Lower lobe of right lung (tissue), 2 donors: ENCODE results near the gene C10orf88. TPM values are rescaled to one million over a fixed set of nuclear protein-coding genes. Genes with fewer than 3 reads are reported as not detected.

Experiments used
- ATAC-seq, 2 donors: fragments of 200-7000 bp; cut with Tn5 transposase; one replicate each; pipeline ENCODE4 v1.9.1; 2020 to 2022; ENCODE audit warnings: mild to moderate bottlenecking in 2 of 2, moderate library complexity in 2 of 2
- DNase-seq: peaks from one replicate; pipeline ENCODE4 v3.0.0-alpha.2; 2020
- H3K27ac ChIP-seq: fragments of 200-600 bp; one replicate; pipeline ENCODE4 v1.8.0; 2022
- H3K27me3 ChIP-seq: fragments of 200-600 bp; one replicate; pipeline ENCODE4 v1.8.0; 2022; ENCODE audit warnings: low read depth
- H3K36me3 ChIP-seq: fragments of 200-600 bp; one replicate; pipeline ENCODE4 v1.8.0; 2022; ENCODE audit warnings: mild to moderate bottlenecking
- H3K4me1 ChIP-seq: fragments of 200-600 bp; one replicate; pipeline ENCODE4 v1.8.0; 2022
- H3K4me3 ChIP-seq: fragments of 200-600 bp; one replicate; pipeline ENCODE4 v1.8.0; 2022; ENCODE audit warnings: mild to moderate bottlenecking
- H3K9me3 ChIP-seq: fragments of 200-600 bp; one replicate; pipeline ENCODE4 v1.8.0; 2022
- intact Hi-C: fragments of 100-400 bp; cut with DNase I; formaldehyde crosslinking; loops from one replicate; pipeline ENCODE4 v1.11.0; 2022
- total RNA-seq: library from RNA; stranded (reverse); fragmentation: NEBNext Ultra II Directional; extraction: Animal tissue kit (Norgen Biotek cat#: 25700); gene quantifications from one replicate; pipeline ENCODE4 v1.2.1, GENCODE V29; 2021
- TF ChIP-seq, protein P1 (sequence below): fragments of 200-600 bp; IDR thresholded peaks from one replicate; pipeline ENCODE4 v1.8.0; 2022; ENCODE audit warnings: antibody characterized with exemption, mild to moderate bottlenecking
- donor health status: DM: no; HTN: yes; CAD: no; lungs with severe emphysema.

C10orf88 gene
- total RNA-seq, 1 donor from 2014 or later: 7.0 TPM

DNA sequence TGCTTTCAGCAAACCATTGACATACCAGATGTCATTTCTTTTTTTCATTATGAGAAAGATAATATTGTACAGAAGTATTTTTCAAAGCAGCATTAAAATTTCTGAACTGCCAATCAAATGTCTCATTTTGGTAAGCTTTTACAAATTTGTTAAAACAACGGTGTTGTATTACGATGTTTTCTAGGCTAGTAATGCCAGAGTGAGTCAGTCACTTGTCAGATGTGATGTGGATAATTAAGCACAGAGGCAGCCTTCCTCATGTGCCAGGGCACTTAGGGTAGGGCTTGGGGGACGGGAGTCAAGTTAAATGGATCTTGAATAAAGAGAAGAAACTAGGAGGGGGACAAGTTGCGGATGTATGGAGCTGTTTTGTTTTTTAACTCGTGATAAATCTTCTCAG lies 36.3 kb upstream of the C10orf88 start:
- intact Hi-C loops: no loop called here
- TF ChIP-seq, protein P1, sequence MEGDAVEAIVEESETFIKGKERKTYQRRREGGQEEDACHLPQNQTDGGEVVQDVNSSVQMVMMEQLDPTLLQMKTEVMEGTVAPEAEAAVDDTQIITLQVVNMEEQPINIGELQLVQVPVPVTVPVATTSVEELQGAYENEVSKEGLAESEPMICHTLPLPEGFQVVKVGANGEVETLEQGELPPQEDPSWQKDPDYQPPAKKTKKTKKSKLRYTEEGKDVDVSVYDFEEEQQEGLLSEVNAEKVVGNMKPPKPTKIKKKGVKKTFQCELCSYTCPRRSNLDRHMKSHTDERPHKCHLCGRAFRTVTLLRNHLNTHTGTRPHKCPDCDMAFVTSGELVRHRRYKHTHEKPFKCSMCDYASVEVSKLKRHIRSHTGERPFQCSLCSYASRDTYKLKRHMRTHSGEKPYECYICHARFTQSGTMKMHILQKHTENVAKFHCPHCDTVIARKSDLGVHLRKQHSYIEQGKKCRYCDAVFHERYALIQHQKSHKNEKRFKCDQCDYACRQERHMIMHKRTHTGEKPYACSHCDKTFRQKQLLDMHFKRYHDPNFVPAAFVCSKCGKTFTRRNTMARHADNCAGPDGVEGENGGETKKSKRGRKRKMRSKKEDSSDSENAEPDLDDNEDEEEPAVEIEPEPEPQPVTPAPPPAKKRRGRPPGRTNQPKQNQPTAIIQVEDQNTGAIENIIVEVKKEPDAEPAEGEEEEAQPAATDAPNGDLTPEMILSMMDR: no peak
- no peak for ATAC-seq
- DNase-seq: no peak
- Histone ChIP-seq H3K27me3 (no peaks in the 10 kb centered on the region), H3K27ac (no peak overlapping the region), H3K9me3 (no peaks in the 10 kb centered on the region), H3K4me3 (no peak overlapping the region), H3K4me1 (no peaks in the 10 kb centered on the region), H3K36me3 (peaks cover 65% of the 10 kb centered on the region)

DNA sequence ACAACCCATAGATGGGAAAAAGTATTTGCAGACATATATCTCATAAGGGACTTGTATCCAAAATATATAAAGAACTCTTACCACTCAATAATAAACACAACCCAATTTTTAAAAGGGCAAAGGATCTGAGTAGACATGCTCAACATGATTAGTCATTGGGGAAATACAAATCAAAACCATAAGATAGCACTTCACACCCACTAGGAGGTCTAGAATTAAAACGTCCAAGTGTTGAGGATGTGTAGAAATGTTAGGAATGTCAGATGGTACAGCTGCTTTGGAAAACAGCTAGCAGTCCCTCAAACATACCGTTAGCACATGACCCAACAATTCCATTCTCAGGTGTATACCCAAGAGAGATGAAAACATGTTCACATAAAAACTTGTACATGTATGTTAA lies 34.5 kb upstream of the C10orf88 start:
- TF ChIP-seq, protein P1: no peak
- H3K4me1 ChIP-seq: no peaks in the 10 kb centered on the region

DNA sequence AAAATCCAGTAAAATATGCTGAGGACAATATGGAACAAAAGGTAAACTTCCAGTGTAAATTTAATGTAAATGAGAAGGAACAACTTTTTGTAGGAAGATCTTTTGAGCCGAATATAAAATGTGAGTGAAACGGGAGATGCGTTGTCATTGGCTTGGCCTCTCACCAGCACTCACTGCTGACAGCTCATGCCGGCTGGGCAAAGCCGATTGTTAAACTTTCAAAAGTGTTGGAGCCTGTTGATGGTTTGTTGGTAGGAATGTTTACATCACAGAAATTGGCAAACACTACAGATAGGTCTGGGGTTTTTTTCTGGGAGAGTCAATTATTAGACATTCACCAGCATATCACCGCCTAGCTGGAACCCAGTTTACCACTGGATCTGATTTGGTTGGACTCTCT lies 32.3 kb upstream of the C10orf88 start:
- H3K9me3 ChIP-seq: no peaks in the 10 kb centered on the region
- no peak overlapping the region for H3K27ac ChIP-seq
- intact Hi-C loops: no loop called here
- H3K4me1 ChIP-seq: peaks cover under 1% of the 10 kb centered on the region
- no peak overlapping the region for H3K4me3 ChIP-seq
- ATAC-seq (no peak), DNase-seq (no peak)
- H3K36me3 ChIP-seq: peaks cover 37% of the 10 kb centered on the region
- TF ChIP-seq, protein P1: no peak
- no peaks in the 10 kb centered on the region for H3K27me3 ChIP-seq

More for the DNA sequence above, 34.5 kb upstream of the C10orf88 start:
- H3K27ac ChIP-seq: no peak overlapping the region
- intact Hi-C loops: no loop called here
- H3K27me3 ChIP-seq: no peaks in the 10 kb centered on the region
- no peaks in the 10 kb centered on the region for H3K9me3 ChIP-seq
- DNase-seq: no peak
- no peak for ATAC-seq
- no peak overlapping the region for H3K4me3 ChIP-seq
- H3K36me3 ChIP-seq: peaks cover 58% of the 10 kb centered on the region

DNA sequence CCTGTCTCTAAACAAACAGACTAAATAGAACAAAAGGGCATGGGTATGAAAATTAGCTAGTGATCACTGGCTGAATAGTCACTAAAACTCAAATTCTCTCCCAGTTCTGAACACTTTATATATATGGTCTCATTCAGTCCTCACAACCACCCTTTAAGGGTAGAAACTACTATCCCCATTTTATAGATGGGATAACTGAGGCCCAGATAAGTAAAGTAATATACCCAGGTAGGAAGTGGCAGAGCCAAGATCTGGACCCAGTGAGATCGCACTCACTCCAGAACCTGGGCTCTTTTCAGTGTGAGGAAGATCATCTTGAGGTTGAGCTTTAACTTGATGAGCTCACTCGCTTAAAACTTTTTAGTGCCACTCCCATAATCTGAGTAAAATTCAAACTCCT lies 30.7 kb upstream of the C10orf88 start:
- H3K4me1 ChIP-seq: peaks cover 10% of the 10 kb centered on the region
- H3K27ac ChIP-seq: no peak overlapping the region
- DNase-seq: no peak
- no peak overlapping the region for H3K4me3 ChIP-seq
- no peaks in the 10 kb centered on the region for H3K9me3 ChIP-seq
- no peaks in the 10 kb centered on the region for H3K27me3 ChIP-seq
- TF ChIP-seq, protein P1: no peak
- intact Hi-C loops: no loop called here
- H3K36me3 ChIP-seq: peaks cover 21% of the 10 kb centered on the region
- ATAC-seq: no peak

DNA sequence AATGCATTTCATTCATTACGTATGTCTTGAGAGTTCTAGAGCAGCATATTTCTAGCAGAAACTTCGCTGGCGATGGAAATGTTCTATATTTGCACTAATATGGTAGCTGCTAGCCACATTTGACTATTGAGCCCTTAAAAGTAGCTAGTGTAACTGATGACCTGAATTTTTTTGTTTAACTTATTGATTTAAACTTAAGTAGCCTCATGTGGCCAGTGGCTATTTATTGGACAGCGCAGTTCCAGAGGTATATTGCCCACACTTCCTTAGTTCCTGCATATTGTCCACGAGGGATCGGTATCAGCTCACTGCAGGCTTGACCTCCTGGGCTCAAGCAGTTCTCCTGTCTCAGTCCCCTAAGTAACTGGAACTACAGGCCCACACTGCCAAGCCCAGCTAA lies 29.9 kb upstream of the C10orf88 start:
- intact Hi-C loops: no loop called here
- H3K4me1 ChIP-seq: peaks cover 13% of the 10 kb centered on the region
- H3K27me3 ChIP-seq: no peaks in the 10 kb centered on the region
- H3K4me3 ChIP-seq: no peak overlapping the region
- TF ChIP-seq, protein P1: no peak
- peaks cover 21% of the 10 kb centered on the region for H3K36me3 ChIP-seq
- ATAC-seq: no peak
- H3K9me3 ChIP-seq: no peaks in the 10 kb centered on the region
- no peak for DNase-seq
- H3K27ac ChIP-seq: no peak overlapping the region

DNA sequence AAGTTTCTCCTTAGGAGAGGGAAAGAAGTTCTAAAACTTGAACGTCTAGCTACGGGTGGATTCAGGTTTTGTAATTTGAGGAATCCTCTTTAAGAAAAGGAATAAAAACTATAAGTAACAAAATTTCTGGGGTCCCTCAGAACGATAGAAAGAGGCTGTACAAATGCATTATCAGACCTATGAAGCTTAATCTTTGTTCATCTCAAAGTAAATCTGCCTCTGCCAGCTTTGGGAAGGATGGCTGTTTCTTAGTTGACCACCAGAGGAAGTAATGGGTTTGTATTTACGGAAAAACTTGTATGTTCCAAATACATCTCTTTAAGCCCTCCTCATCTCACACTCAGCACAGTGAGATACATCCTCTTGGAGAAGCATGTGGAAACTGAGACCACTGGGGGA lies 27.0 kb upstream of the C10orf88 start:
- ATAC-seq (no peak), DNase-seq (no peak)
- intact Hi-C loops: no loop called here
- H3K9me3 ChIP-seq: no peaks in the 10 kb centered on the region
- no peak overlapping the region for H3K27ac ChIP-seq
- no peaks in the 10 kb centered on the region for H3K27me3 ChIP-seq
- H3K4me1 ChIP-seq: peaks cover 13% of the 10 kb centered on the region
- H3K36me3 ChIP-seq: peaks cover 14% of the 10 kb centered on the region
- peak overlapping the region; percentile 70 for H3K4me3 ChIP-seq
- TF ChIP-seq, protein P1: peak; percentile 25
